Muscle of leg (tissue), 11 donors: ENCODE measurements around the gene TRMT11. TPM values are rescaled to one million over a fixed set of nuclear protein-coding genes. Genes with fewer than 3 reads are reported as not detected.
A peak's percentile ranks its signal among the peaks of the same experiment; 100 is the strongest.

Source experiments
- DNase-seq: peaks from one replicate; pipeline ENCODE4 v3.0.0; 2013
- H3K27ac ChIP-seq: one replicate; pipeline ENCODE4 v1.5.1; 2013; ENCODE audit warnings: mild to moderate bottlenecking, low read length, control low read depth
- H3K27me3 ChIP-seq: one replicate; pipeline ENCODE4 v1.6.1; 2013; ENCODE audit warnings: low read length; ENCODE audit not compliant: control insufficient read depth, insufficient read depth
- H3K36me3 ChIP-seq: one replicate; pipeline ENCODE4 v1.6.1; 2013; ENCODE audit warnings: low read length; ENCODE audit not compliant: control insufficient read depth, insufficient read depth
- H3K4me1 ChIP-seq: one replicate; pipeline ENCODE4 v1.6.1; 2013; ENCODE audit warnings: low read length; ENCODE audit not compliant: control insufficient read depth, insufficient read depth
- H3K4me3 ChIP-seq: one replicate; pipeline ENCODE4 v1.5.1; 2013; ENCODE audit warnings: low read length, control low read depth
- H3K9me3 ChIP-seq: replicated peaks from 2 replicates; pipeline ENCODE4 v1.6.1; 2013; ENCODE audit warnings: low read depth, low read length; ENCODE audit not compliant: control insufficient read depth
- WGBS: methylation state at CpG from one replicate; pipeline ENCODE4 v1.1.5; 2013; ENCODE audit warnings: missing lambda C conversion rate; ENCODE audit not compliant: insufficient coverage; 5-methylcytosine and 5-hydroxymethylcytosine counted together
- polyA plus RNA-seq, 8 donors: library from polyadenylated mRNA; unstranded; fragments of 120-200 nt; gene quantifications; one replicate each; pipeline versions ENCODE4 v1.2.1 to v1.2.3, GENCODE V29; 2013; ENCODE audit warnings: inconsistent platforms in 1 of 8, low replicate concordance in 1 of 8; ENCODE audit not compliant: insufficient read length in 8 of 8, insufficient read depth in 1 of 8
- total RNA-seq: library from RNA; stranded (reverse); fragments of 120-200 nt; gene quantifications from one replicate; pipeline ENCODE4 v1.2.4, GENCODE V29; 2013

The TRMT11 gene
- total and polyA plus RNA-seq, 9 donors: 12.4 to 21.9 (median 15.4) TPM

- Histone ChIP-seq H3K9me3 (no peaks in the 10 kb centered on the region), H3K27ac (no peak overlapping the region), H3K27me3 (no peaks in the 10 kb centered on the region)
Measured at GRCh38 chr6:125988280-125988679, 1.9 kb downstream of the TRMT11 start.

DNA sequence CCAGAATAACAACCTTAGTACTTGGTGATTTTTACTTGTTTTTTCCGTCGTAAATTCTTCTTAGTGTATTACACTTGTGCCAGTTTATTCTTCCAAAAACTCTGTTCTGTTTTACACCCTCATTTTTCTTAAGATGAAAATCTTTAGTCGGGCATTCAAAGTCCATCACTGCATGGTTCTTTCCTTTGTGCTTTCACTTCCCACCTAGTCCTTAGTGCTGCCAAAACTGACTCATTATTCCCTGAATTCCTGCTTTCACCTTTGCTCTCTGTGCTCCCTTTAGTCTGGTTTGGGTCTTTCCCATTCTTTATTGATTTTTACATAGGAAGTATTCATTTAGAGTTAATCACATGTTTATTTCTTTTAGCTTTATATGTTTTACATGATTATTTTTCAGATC, 3.3 kb downstream of the TRMT11 start:
- no peaks in the 10 kb centered on the region for H3K27me3 ChIP-seq
- no peaks in the 10 kb centered on the region for H3K36me3 ChIP-seq
- H3K27ac ChIP-seq: no peak overlapping the region
- no peak for DNase-seq
- no peak overlapping the region for H3K4me3 ChIP-seq
- H3K4me1 ChIP-seq: peaks cover 2% of the 10 kb centered on the region
- 75% methylated on average over 1 of the region's 3 CpGs for WGBS
- H3K9me3 ChIP-seq: no peaks in the 10 kb centered on the region

More at GRCh38 chr6:125988280-125988679, 1.9 kb downstream of the TRMT11 start:
- Histone ChIP-seq H3K4me1 (peaks cover 2% of the 10 kb centered on the region), H3K36me3 (no peaks in the 10 kb centered on the region), H3K4me3 (no peak overlapping the region)
- no peak for DNase-seq

DNA sequence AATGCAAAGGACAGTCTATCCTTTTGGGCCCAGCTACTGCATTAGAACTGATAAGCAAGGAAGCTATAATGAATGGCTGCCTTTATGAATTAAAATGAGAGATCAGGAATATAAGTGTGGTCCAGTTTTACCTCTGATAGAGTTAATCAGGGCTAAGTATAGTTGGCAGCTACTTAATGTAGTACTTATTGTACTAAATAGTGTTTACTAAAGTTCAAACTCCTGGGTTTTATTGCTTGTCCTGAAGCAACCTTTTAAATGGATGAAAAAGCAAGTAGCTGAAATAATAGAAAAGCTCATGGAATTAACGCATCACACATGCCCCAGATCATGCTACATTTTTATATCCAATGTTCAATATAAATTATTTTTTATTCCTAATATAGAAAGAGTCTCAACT, 5.3 kb downstream of the TRMT11 start:
- Histone ChIP-seq H3K36me3 (no peaks in the 10 kb centered on the region), H3K4me3 (no peak overlapping the region), H3K27me3 (no peaks in the 10 kb centered on the region), H3K9me3 (no peaks in the 10 kb centered on the region), H3K27ac (no peak overlapping the region), H3K4me1 (peaks cover 2% of the 10 kb centered on the region)
- DNase-seq: no peak
- WGBS: no CpG with 5 or more reads among the region's 1 CpG

DNA sequence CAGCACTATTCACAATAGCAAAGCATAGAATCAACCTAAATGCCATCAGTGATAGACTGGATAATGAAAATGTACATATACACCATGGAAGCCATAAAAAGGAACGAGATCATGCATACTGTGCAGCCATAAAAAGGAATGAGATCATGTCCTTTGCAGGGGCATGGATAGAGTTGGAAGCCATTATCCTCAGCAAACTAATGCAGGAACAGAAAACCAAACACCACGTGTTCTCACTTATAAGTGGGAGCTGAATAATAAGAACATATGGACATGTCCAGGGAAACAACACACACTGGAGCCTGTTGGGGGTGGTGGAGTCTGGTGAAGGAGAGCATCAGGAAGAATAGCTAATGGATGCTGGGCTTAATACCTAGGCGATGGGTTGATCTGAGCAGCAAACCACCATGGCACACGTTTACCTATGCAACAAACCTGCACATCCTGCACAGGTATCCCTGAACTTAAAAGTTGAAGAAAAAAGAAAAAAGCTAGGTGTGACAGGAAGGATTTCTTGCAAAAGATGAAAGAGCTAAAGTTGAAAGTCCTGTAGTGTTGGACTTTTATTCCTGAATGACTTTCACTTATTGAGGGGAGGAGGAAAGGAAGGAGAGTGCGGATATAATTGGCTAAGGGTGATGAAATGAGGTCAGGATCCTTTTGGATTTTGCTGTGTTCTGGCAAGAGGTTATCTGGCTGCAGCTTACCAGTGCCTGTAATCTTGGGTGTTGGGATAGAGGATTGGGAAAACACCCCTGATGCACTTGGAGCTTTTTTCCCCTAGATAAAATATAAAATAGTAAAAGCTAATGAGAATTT, 8.5 kb downstream of the TRMT11 start:
- H3K9me3 ChIP-seq: no peaks in the 10 kb centered on the region
- WGBS: no CpG with 5 or more reads among the region's 5 CpGs
- DNase-seq: no peak
- H3K36me3 ChIP-seq: no peaks in the 10 kb centered on the region
- no peak overlapping the region for H3K27ac ChIP-seq
- H3K27me3 ChIP-seq: no peaks in the 10 kb centered on the region
- no peaks in the 10 kb centered on the region for H3K4me1 ChIP-seq
- H3K4me3 ChIP-seq: no peak overlapping the region

DNA sequence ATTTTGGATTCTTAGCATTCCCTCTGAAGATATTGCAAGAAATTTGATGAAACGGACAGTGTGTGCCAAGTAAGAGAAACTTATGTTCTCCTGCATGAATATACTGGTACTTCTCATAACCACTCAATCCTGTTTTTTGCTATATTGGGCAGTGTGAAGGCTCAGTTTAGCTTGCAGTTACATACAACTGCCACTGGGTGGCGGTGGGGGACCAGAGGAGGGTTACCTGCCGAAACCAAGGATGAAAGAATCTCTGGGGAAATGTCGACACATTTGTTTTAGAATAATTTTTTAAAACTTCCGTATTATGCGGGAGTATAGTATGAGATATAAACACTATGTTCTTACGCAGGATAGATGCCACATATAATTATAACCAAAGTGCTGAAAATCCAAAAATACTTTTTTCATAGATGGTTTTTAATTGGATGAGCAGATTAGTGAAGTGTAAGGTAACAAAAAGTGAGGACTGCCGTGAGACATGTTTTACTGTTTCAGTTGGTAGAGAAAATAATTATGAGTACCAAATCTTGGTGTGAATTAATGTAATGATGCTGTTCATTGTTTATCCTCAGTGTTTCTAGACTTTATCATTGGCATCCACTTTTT, 9.7 kb downstream of the TRMT11 start:
- Histone ChIP-seq H3K27ac (no peak overlapping the region), H3K9me3 (no peaks in the 10 kb centered on the region), H3K4me1 (no peaks in the 10 kb centered on the region), H3K36me3 (peaks cover 4% of the 10 kb centered on the region), H3K27me3 (no peaks in the 10 kb centered on the region), H3K4me3 (no peak overlapping the region)
- WGBS: no CpG with 5 or more reads among the region's 8 CpGs
- DNase-seq: peak; percentile 71

DNA sequence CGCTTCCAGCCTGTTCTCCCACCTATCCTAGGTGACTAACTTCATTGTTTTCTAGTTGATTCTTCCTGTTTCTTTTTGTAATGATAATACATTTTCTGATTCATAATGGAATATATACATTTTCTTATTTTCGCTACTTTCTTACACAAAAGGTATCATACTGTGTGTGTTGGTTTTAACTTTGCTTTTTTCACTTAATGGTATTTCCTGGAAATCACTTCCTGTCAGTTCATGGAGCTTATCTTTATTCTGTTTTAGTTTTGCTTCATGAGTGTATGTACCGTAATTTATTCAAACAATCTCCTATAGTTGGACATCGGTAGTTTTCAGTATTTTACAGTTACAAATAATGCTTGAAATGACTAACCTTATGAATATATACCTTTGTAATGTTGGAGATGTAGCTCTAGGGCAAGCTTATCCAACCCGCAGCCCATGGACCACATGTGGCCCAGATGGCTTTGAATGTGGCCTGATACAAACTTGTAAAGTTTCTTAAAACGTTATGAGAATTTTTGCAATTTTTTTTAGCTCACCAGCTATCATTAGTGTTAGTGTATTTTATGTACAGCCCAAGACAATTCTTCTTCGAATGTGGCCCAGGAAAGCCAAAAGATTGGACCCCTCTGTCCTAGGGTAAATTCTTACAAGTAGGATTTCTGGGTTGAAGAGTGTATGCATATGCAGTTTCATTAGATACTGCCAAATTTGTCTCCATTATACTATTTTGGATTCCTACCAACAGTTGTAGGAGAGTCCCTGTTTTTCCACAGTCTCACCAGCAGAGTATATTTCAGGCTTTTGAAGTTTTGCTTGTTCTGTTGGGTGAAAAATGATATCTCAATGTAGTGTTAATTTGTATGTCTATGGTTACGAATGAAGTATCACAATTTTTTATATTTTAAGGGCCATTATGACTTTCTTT, 16.7 kb downstream of the TRMT11 start:
- Histone ChIP-seq H3K9me3 (no peaks in the 10 kb centered on the region), H3K4me1 (no peaks in the 10 kb centered on the region), H3K36me3 (peaks cover 12% of the 10 kb centered on the region), H3K27ac (no peak overlapping the region), H3K27me3 (no peaks in the 10 kb centered on the region), H3K4me3 (no peak overlapping the region)
- DNase-seq: no peak
- no CpG with 5 or more reads among the region's 8 CpGs for WGBS

- Histone ChIP-seq H3K4me3 (no peak overlapping the region), H3K9me3 (no peaks in the 10 kb centered on the region), H3K27ac (no peak overlapping the region), H3K27me3 (no peaks in the 10 kb centered on the region), H3K4me1 (no peaks in the 10 kb centered on the region), H3K36me3 (peaks cover 16% of the 10 kb centered on the region)
- no peak for DNase-seq
Measured at GRCh38 chr6:126007800-126008199, 21.5 kb downstream of the TRMT11 start.

GRCh38 chr6:126010040-126010439, 23.7 kb downstream of the TRMT11 start:
- Histone ChIP-seq H3K27ac (no peak overlapping the region), H3K27me3 (no peaks in the 10 kb centered on the region), H3K4me1 (no peaks in the 10 kb centered on the region), H3K9me3 (no peaks in the 10 kb centered on the region), H3K4me3 (no peak overlapping the region), H3K36me3 (peaks cover 20% of the 10 kb centered on the region)
- WGBS: no CpG with 5 or more reads among the region's 4 CpGs
- DNase-seq: no peak

GRCh38 chr6:126015863-126016262, 29.5 kb downstream of the TRMT11 start:
- Histone ChIP-seq H3K36me3 (peaks cover 16% of the 10 kb centered on the region), H3K4me1 (no peaks in the 10 kb centered on the region)
- no CpG with 5 or more reads among the region's 1 CpG for WGBS

DNA sequence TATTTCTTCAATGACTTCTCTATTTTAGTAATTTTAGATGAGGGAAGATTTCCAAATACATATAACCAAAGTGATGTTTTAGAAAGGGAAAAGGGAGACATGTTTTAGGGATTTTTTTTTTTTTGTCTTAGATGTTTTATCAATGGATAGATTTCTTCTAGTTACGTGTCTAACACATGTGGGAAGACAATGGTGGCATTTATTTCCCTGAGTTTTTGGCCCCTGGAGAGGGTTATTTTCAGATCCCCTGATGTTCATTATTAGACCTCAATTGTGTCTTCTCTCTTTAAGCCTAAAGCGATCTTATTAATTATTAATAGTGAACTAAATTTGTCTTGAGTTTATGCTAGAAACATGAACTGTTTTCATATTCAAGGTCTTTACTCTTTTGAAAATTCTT, 30.3 kb downstream of the TRMT11 start:
- Histone ChIP-seq H3K27me3 (no peaks in the 10 kb centered on the region), H3K4me3 (no peak overlapping the region), H3K4me1 (no peaks in the 10 kb centered on the region), H3K27ac (no peak overlapping the region), H3K36me3 (peaks cover 18% of the 10 kb centered on the region), H3K9me3 (no peaks in the 10 kb centered on the region)
- no CpG with 5 or more reads among the region's 2 CpGs for WGBS
- DNase-seq: no peak

More at GRCh38 chr6:126015863-126016262, 29.5 kb downstream of the TRMT11 start:
- Histone ChIP-seq H3K27me3 (no peaks in the 10 kb centered on the region), H3K4me3 (no peak overlapping the region), H3K27ac (no peak overlapping the region), H3K9me3 (no peaks in the 10 kb centered on the region)
- DNase-seq: no peak
